ENCODE measurements around the gene TNFAIP8. TPM values are rescaled to one million over a fixed set of nuclear protein-coding genes. Genes with fewer than 3 reads are reported as not detected.
A peak's percentile ranks its signal among the peaks of the same experiment; 100 is the strongest.

TNFAIP8 gene
- total RNA-seq, 1 experiment from 2014 or later: 24.1 TPM

DNA sequence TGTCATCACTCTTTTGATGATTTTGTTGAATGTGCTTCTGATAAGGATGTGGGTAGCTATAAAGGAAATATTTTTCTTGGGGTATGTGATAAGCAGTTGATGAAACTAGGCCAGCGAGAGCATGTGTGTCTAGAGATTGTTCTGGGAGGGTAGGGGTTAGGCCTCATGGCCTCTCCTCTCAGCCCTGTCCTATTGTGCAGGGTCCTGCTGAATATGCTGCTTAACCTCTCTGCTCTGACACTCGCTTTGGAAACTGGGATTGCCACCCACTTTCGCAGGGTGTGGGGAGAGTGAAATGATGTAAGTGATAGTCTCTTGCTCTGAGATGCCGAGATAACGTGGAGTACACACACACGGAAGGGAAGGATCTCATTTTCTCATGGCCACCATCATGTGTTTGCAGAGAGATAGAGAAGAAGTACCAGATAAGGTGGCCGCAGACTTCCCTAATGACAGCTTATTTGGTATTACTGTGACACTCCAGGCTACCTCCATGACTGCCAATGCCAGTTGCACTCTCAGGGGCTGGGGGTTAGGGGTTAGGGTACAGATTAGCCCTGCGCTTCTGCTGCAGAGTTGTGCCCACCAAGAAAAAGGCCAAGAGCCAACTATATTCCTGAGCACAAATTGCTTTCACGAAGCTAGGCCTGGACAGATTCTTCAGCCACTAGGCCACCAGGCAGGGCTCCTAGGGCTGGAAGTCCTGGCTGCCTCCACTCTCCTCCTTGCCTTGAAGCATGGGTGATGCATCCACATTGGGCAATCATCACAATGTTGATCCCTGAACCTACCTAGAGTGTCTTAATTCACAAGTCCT is 25.2 kb upstream of the TNFAIP8 start:
- H3K9me3 Mint-ChIP-seq: no peaks in the 10 kb centered on the region
- ChIA-PET POLR2A (no interaction called here), CTCF (interaction anchor here (0.6 kb wide), 2 partner anchors 12 to 310 kb away, joined by 3 read pairs; no protein-coding TSS in a partner anchor)
- peaks cover 41% of the 10 kb centered on the region for H3K4me1 Mint-ChIP-seq
- DNase-seq (ENCODE audit: low spot score): no peak
- H3K27ac Mint-ChIP-seq: no peak overlapping the region
- no peak for TF ChIP-seq ATF1 (CRISPR knock-in tag; IDR thresholded peaks at IDR 0.05)
- no peak for TF ChIP-seq MYBL2 (CRISPR knock-in tag; IDR thresholded peaks at IDR 0.05)
- TF ChIP-seq PRDM15 (CRISPR knock-in tag; IDR thresholded peaks at IDR 0.05): no peak
- TF ChIP-seq PRRX2 (CRISPR knock-in tag; IDR thresholded peaks at IDR 0.05): no peak
- TF ChIP-seq GABPB1 (CRISPR knock-in tag; IDR thresholded peaks at IDR 0.05): no peak
- ATAC-seq: no peak
- H3K36me3 Mint-ChIP-seq: no peaks in the 10 kb centered on the region
- no peak overlapping the region for H3K4me3 Mint-ChIP-seq
- no peaks in the 10 kb centered on the region for H3K27me3 Mint-ChIP-seq (ENCODE audit: low read depth)

DNA sequence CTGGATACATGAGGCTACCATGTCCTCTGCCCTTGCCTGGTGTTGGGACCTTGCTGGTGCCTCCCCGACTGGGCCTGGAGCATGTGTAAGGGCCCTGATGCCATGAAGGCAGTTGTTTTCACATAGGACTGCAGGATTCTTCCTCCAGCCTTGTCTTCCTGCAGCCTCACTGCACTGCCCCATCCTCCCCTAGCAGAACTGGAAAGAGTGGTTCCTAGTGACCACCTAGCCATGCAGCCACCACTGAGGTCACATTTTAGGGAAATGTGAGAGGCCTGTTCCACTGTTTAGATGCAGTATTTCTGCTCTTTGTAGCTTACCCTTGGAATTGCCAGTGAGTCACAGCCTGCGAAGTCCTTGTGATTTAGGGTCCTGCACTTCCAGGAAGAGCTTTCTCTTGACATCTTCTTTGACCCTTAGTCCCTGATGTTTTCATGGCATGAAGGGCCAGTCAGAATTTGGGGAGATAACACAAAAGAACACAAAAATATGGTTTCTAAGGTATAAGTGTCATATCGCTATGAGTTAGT is 24.2 kb upstream of the TNFAIP8 start:
- Mint-ChIP-seq H3K27ac (no peak overlapping the region), H3K36me3 (no peaks in the 10 kb centered on the region), H3K4me3 (no peak overlapping the region), H3K4me1 (peaks cover 31% of the 10 kb centered on the region), H3K27me3 (ENCODE audit: low read depth) (no peaks in the 10 kb centered on the region), H3K9me3 (no peaks in the 10 kb centered on the region)
- CTCF ChIA-PET: no interaction called here
- TF ChIP-seq ZNF121 (CRISPR knock-in tag; IDR thresholded peaks at IDR 0.05): 0 out of 2 replicates have a peak, but pooled peaks have one; percentile 20
- no peak for TF ChIP-seq HMGA2 (CRISPR knock-in tag; IDR thresholded peaks at IDR 0.05)
- ATAC-seq (no peak), DNase-seq (ENCODE audit: low spot score) (no peak)
- POLR2A ChIA-PET: no interaction called here

GRCh38 chr5:119332208-119332607 is 23.6 kb upstream of the TNFAIP8 start:
- DNase-seq (ENCODE audit: low spot score) (no peak), ATAC-seq (no peak)
- Mint-ChIP-seq H3K27me3 (ENCODE audit: low read depth) (no peaks in the 10 kb centered on the region), H3K4me1 (peaks cover 26% of the 10 kb centered on the region), H3K9me3 (no peaks in the 10 kb centered on the region), H3K36me3 (no peaks in the 10 kb centered on the region), H3K27ac (no peak overlapping the region), H3K4me3 (no peak overlapping the region)
- ChIA-PET CTCF (no interaction called here), POLR2A (no interaction called here)
- TF ChIP-seq FOXP4 (CRISPR knock-in tag; IDR thresholded peaks at IDR 0.05): no peak
- no peak for TF ChIP-seq E2F5 (CRISPR knock-in tag; IDR thresholded peaks at IDR 0.05)
- no peak for TF ChIP-seq JAZF1 (CRISPR knock-in tag; IDR thresholded peaks at IDR 0.05)
- no peak for TF ChIP-seq FOXP1 (CRISPR knock-in tag; IDR thresholded peaks at IDR 0.05; ENCODE audit: borderline replicate concordance)
- TF ChIP-seq PRDM15 (CRISPR knock-in tag; IDR thresholded peaks at IDR 0.05): no peak
- TF ChIP-seq MXD4 (CRISPR knock-in tag; IDR thresholded peaks at IDR 0.05; ENCODE audit: borderline replicate concordance): no peak
- TF ChIP-seq NR3C1 (CRISPR knock-in tag; conservative IDR thresholded peaks at IDR 0.05; ENCODE audit: low read depth): no peak
- no peak for TF ChIP-seq USF2 (CRISPR knock-in tag; IDR thresholded peaks at IDR 0.05)
- no peak for TF ChIP-seq CREM (CRISPR knock-in tag; IDR thresholded peaks at IDR 0.05)
- no peak for TF ChIP-seq ZNF416 (CRISPR knock-in tag; IDR thresholded peaks at IDR 0.05)
- TF ChIP-seq, protein P1, sequence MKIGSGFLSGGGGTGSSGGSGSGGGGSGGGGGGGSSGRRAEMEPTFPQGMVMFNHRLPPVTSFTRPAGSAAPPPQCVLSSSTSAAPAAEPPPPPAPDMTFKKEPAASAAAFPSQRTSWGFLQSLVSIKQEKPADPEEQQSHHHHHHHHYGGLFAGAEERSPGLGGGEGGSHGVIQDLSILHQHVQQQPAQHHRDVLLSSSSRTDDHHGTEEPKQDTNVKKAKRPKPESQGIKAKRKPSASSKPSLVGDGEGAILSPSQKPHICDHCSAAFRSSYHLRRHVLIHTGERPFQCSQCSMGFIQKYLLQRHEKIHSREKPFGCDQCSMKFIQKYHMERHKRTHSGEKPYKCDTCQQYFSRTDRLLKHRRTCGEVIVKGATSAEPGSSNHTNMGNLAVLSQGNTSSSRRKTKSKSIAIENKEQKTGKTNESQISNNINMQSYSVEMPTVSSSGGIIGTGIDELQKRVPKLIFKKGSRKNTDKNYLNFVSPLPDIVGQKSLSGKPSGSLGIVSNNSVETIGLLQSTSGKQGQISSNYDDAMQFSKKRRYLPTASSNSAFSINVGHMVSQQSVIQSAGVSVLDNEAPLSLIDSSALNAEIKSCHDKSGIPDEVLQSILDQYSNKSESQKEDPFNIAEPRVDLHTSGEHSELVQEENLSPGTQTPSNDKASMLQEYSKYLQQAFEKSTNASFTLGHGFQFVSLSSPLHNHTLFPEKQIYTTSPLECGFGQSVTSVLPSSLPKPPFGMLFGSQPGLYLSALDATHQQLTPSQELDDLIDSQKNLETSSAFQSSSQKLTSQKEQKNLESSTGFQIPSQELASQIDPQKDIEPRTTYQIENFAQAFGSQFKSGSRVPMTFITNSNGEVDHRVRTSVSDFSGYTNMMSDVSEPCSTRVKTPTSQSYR (CRISPR knock-in tag; IDR thresholded peaks at IDR 0.05): no peak

Measured in WTC11 (cell line).